ENCODE measurements around the gene HIGD2B.
"Not testable (repeated sequence)": the region's sequence is repeated elsewhere in the genome, so short reads cannot be mapped to it uniquely, and the experiment has no call there.

DNA sequence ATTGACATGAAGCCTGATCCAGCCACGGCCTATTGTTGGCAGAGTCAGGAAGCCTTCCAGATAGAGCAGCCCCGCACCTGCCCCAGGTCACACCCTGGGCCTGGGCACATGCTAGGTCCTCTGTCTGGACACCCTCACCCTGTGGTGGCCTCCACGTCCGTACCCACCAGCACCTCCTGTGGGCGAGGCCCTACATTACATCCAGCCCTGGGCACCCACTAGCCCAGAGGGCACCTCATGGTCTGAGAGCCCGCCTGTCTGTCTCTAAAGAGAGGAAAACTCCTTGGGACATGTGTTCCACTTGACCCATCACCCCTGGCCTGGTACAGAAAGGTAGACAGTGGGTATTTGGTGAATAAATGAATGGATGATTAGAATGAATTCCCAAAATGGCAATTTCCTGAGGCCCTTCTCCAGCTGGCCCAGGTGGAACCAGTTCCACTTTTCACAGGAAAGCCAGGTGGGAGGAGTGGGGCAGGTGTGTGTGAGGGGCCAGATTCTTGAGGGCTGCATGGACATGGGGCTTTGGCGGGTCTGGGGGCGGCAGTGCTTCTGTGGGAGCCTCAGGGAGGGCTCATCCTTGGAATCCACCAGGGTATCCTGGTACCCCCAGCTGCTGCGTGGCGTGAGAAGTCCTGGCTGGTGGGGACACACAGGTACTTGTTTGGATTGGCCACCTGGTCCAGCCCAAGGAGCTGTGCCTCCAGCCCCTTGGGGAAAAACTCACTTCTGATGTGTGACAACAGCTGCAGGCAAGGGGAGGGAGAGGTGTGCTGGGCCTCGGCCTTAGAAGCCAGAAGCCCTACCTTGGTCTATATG is 57.5 kb downstream of the HIGD2B start:
- TF ChIP-seq, protein P1, sequence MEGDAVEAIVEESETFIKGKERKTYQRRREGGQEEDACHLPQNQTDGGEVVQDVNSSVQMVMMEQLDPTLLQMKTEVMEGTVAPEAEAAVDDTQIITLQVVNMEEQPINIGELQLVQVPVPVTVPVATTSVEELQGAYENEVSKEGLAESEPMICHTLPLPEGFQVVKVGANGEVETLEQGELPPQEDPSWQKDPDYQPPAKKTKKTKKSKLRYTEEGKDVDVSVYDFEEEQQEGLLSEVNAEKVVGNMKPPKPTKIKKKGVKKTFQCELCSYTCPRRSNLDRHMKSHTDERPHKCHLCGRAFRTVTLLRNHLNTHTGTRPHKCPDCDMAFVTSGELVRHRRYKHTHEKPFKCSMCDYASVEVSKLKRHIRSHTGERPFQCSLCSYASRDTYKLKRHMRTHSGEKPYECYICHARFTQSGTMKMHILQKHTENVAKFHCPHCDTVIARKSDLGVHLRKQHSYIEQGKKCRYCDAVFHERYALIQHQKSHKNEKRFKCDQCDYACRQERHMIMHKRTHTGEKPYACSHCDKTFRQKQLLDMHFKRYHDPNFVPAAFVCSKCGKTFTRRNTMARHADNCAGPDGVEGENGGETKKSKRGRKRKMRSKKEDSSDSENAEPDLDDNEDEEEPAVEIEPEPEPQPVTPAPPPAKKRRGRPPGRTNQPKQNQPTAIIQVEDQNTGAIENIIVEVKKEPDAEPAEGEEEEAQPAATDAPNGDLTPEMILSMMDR (IDR thresholded peaks at IDR 0.05; ENCODE audit: low read depth, low read length, poor library complexity, severe bottlenecking): not testable (repeated sequence)
- TF ChIP-seq EZH2phosphoT487 (IDR thresholded peaks at IDR 0.05; ENCODE audit: borderline replicate concordance, low read length): not testable (repeated sequence)

Data from DOHH2 (cell line).